ENCODE results near the gene MED27.

MED27 gene

GRCh38 chr9:131860430-131860829, 219.2 kb downstream of the MED27 start:
- H3K27ac ChIP-seq, result no peak overlapping the region
- TF ChIP-seq CTCF (conservative IDR thresholded peaks at IDR 0.05) (no peak), ZFX (IDR thresholded peaks at IDR 0.05) (no peak)

DNA sequence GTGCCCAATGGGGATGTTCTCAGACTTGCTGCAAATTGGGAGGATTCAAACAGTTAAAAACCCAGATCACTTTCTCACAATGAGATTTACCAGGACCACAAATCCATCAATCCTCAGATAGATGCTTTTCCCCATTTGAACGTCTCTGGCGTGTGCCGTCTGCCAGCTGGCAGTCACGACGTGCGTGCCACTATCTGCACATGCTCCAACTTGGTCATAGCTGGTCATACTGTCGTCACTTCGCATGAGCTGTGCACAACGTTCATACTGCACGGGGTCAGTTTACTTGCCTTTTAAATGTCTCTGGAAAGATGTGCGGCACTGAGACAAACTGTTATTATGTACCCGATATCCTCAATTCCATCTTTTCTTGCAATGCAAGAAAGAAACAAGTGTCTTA, 221.5 kb downstream of the MED27 start:
- TF ChIP-seq ZFX (IDR thresholded peaks at IDR 0.05) (no peak), CTCF (conservative IDR thresholded peaks at IDR 0.05) (no peak)

DNA sequence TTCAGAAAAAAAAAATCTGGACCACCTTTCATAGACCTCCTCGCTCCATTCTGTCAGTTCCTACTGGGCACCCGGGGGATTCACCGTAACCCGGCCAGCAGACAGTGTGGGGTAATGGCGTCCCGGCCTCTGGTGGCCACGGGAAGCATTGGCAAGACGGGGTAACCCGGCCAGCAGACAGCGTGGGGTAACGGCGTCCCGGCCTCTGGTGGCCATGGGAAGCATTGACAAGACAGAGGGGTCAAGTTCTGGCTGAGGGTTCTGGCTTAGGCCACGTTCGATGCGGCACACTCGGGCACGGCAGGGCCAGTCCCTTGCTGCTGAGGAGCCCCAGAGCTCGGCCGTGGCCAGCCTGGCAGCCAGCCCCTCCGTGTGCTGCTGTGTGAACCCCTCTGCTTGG, 223.6 kb downstream of the MED27 start:
- H3K27ac ChIP-seq, result no peak overlapping the region

More for the DNA sequence above, 221.5 kb downstream of the MED27 start:
- no peak overlapping the region for H3K27ac ChIP-seq

GRCh38 chr9:131854896-131855613, 224.6 kb downstream of the MED27 start:
- TF ChIP-seq CTCF (conservative IDR thresholded peaks at IDR 0.05) (no peak), ZFX (IDR thresholded peaks at IDR 0.05) (no peak)
- H3K27ac ChIP-seq, result no peak overlapping the region

More for the DNA sequence above, 223.6 kb downstream of the MED27 start:
- TF ChIP-seq CTCF (conservative IDR thresholded peaks at IDR 0.05) (no peak), ZFX (IDR thresholded peaks at IDR 0.05) (no peak)

DNA sequence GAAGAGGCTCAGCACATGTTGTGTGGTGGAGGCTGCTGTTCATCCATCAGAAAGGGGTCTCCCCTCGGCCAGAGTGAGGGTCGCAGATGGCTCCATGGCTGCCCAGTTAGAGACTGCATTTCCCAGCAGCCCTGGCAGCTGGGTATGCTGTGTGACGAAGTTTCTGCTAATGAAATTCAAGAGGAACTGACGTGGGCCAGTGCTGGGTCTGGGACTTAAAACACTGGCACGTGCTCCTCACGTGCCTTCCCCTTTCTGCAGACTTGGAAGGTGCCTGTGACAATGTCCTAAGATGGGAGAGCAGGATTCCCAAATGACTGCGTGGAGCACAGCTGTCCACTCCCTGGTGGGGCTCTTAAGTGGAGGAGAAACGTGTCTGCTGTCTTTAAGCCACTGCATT, 225.3 kb downstream of the MED27 start:
- TF ChIP-seq CTCF (conservative IDR thresholded peaks at IDR 0.05) (no peak), ZFX (IDR thresholded peaks at IDR 0.05) (no peak)
- H3K27ac ChIP-seq, result no peak overlapping the region

DNA sequence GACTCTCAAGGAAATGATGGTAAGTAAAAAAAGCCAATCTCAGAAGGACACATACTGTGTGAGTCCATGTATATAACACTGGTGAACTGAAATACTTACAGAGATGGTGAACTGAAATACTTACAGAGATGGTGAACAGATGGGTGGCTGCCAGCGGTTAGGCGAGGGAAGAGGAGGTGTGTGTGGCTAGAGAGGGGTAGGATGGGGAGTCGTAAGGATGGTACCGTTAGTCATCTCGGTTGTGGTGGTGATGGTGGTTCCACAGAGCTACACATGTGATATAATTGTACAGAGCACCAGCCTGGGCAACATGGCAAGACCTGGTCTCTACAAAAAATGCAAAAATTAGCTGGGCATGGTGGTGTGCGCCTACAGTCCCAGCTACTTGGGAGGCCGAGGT, 226.2 kb downstream of the MED27 start:
- TF ChIP-seq ZFX (IDR thresholded peaks at IDR 0.05) (no peak), CTCF (conservative IDR thresholded peaks at IDR 0.05) (no peak)
- no peak overlapping the region for H3K27ac ChIP-seq

- H3K27ac ChIP-seq, result no peak overlapping the region
- no peak for TF ChIP-seq CTCF (conservative IDR thresholded peaks at IDR 0.05)
- TF ChIP-seq ZFX (IDR thresholded peaks at IDR 0.05), result no peak
Observed at GRCh38 chr9:131851414-131851813, 228.3 kb downstream of the MED27 start.

Data from C4-2B (cell line).